PC-9 (cell line): Measurements from ENCODE around the gene ITPKC. TPM values are rescaled to one million over a fixed set of nuclear protein-coding genes. Genes with fewer than 3 reads are reported as not detected.

ENCODE experiments used
- BruUV-seq: library from RNA; stranded (reverse); fragments of 400-500 nt; replicated peaks from 2 replicates; lab custom pipeline; 2021; lab: Mats Ljungman, UMichigan
- CTCF ChIA-PET: fragments of 300-600 bp; sonication (Branson Sonifier 250); formaldehyde crosslinking; loops from one replicate; lab custom pipeline; 2022; ENCODE audit warnings: antibody characterized with exemption; lab: Charles Lee
- POLR2A ChIA-PET: fragments of 300-600 bp; sonication (Branson Sonifier 250); formaldehyde crosslinking; loops from one replicate; lab custom pipeline; 2022; ENCODE audit warnings: antibody characterized with exemption; ENCODE audit not compliant: unreplicated experiment; lab: Charles Lee
- DNase-seq, 2 experiments: peaks; one replicate each; pipeline versions ENCODE4 v3.0.0 to v3.0.0-alpha.2; 2015 to 2022; ENCODE audit warnings: mixed read lengths in 1 of 2
- H2AFZ ChIP-seq: fragments of 200-600 bp; sonication (generic); 2 replicates; pipeline ENCODE4 v1.8.1; 2017; ENCODE audit warnings: antibody characterized with exemption
- H3F3A ChIP-seq: fragments of 200-600 bp; sonication (generic); 2 replicates; pipeline ENCODE4 v1.8.1; 2017; ENCODE audit warnings: antibody characterized with exemption, mild to moderate bottlenecking, low read depth; ENCODE audit not compliant: insufficient read depth
- H3K27ac ChIP-seq: fragments of 200-600 bp; sonication (generic); 2 replicates; pipeline ENCODE4 v1.6.1; 2016; ENCODE audit warnings: mixed run types
- H3K27me3 ChIP-seq: fragments of 200-600 bp; sonication (generic); 2 replicates; pipeline ENCODE4 v1.6.1; 2016; ENCODE audit warnings: low read depth, mixed run types; ENCODE audit not compliant: insufficient read depth
- H3K36me3 ChIP-seq: fragments of 200-600 bp; sonication (generic); 2 replicates; pipeline ENCODE4 v1.6.1; 2016; ENCODE audit warnings: low read depth, mixed run types
- H3K4me1 ChIP-seq: fragments of 200-600 bp; sonication (generic); replicated peaks from 2 replicates; pipeline ENCODE4 v1.6.1; 2016; ENCODE audit warnings: mixed run types; ENCODE audit not compliant: insufficient read depth
- H3K4me2 ChIP-seq: fragments of 200-600 bp; sonication (generic); 2 replicates; pipeline ENCODE4 v1.6.1; 2017; ENCODE audit warnings: mixed run types
- H3K4me3 ChIP-seq: fragments of 200-600 bp; sonication (generic); 2 replicates; pipeline ENCODE4 v1.6.1; 2016; ENCODE audit warnings: mixed run types
- H3K79me2 ChIP-seq: fragments of 200-600 bp; sonication (generic); 2 replicates; pipeline ENCODE4 v1.6.1; 2017; ENCODE audit warnings: low read depth, mixed run types
- H3K9me2 ChIP-seq: fragments of 200-600 bp; sonication (generic); 2 replicates; pipeline ENCODE4 v1.8.1; 2017; ENCODE audit warnings: mild to moderate bottlenecking; ENCODE audit not compliant: insufficient read depth
- H3K9me3 ChIP-seq: fragments of 200-600 bp; sonication (generic); 2 replicates; pipeline ENCODE4 v1.8.1; 2016; ENCODE audit warnings: low read depth; ENCODE audit not compliant: insufficient read depth
- H4K20me1 ChIP-seq: fragments of 200-600 bp; sonication (generic); 2 replicates; pipeline ENCODE4 v1.8.1; 2017; ENCODE audit not compliant: insufficient read depth
- EZH2 ChIP-seq: fragments of 200-600 bp; sonication (generic); IDR thresholded peaks from 2 replicates; pipeline ENCODE4 v1.8.0; 2017; ENCODE audit warnings: antibody characterized with exemption, low read depth
- intact Hi-C: fragments of 100-400 bp; cut with micrococcal nuclease; formaldehyde crosslinking; loops from one replicate; pipeline ENCODE4 v1.10.0; 2022; ENCODE audit not compliant: unreplicated experiment
- total RNA-seq: library from RNA; stranded (reverse); gene quantifications from 2 replicates; pipeline ENCODE4 v1.2.3, GENCODE V29; 2021
- TF ChIP-seq, protein P1 (sequence below): fragments of 200-600 bp; sonication (generic); conservative IDR thresholded peaks from 2 replicates; pipeline ENCODE4 v1.6.1; 2017; ENCODE audit warnings: mixed run types, antibody characterized with exemption, mild to moderate bottlenecking, moderate library complexity

The ITPKC gene
- total RNA-seq, 1 experiment from 2014 or later, result 17.6 TPM

DNA sequence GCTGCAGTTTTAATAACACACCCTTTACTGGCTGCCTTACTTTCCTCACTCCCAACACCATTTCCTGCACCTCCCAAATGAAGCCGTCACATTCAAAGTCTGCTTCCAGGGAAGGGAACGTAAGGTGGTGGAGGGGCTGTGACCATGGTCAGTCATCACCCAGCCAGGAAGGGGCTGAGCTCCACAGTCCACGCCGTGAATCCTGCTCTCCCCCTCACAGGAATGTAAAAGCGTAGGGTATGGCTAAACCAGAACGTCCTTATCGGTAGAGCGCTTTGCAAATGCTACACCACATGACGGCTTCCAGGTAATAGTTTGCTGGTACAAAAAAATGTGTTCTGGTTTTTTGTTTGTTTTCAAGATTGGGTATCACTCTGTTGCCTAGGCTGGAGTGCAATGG, 33.5 kb upstream of the ITPKC start:
- Histone ChIP-seq H3K36me3 (0 out of 2 replicates have a peak, but pooled peaks cover 3% of the 10 kb centered on the region), H2AFZ (no peak overlapping the region), H3K4me3 (no peak overlapping the region), H3K9me2 (no peaks in the 10 kb centered on the region), H3K79me2 (no peaks in the 10 kb centered on the region), H3F3A (peaks cover 1% of the 10 kb centered on the region; the same call in 1 of the 2 replicates), H3K27me3 (no peaks in the 10 kb centered on the region), H3K27ac (no peak overlapping the region), H3K4me1 (no peaks in the 10 kb centered on the region), H3K4me2 (no peak overlapping the region), H3K9me3 (no peaks in the 10 kb centered on the region), H4K20me1 (no peaks in the 10 kb centered on the region)
- no peak for DNase-seq
- ChIA-PET POLR2A (no interaction called here), CTCF (no interaction called here)
- intact Hi-C loops, result no loop called here
- TF ChIP-seq, protein P1, sequence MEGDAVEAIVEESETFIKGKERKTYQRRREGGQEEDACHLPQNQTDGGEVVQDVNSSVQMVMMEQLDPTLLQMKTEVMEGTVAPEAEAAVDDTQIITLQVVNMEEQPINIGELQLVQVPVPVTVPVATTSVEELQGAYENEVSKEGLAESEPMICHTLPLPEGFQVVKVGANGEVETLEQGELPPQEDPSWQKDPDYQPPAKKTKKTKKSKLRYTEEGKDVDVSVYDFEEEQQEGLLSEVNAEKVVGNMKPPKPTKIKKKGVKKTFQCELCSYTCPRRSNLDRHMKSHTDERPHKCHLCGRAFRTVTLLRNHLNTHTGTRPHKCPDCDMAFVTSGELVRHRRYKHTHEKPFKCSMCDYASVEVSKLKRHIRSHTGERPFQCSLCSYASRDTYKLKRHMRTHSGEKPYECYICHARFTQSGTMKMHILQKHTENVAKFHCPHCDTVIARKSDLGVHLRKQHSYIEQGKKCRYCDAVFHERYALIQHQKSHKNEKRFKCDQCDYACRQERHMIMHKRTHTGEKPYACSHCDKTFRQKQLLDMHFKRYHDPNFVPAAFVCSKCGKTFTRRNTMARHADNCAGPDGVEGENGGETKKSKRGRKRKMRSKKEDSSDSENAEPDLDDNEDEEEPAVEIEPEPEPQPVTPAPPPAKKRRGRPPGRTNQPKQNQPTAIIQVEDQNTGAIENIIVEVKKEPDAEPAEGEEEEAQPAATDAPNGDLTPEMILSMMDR, result no peak
- TF ChIP-seq EZH2, result no peak
- no TSS peak for BruUV-seq

DNA sequence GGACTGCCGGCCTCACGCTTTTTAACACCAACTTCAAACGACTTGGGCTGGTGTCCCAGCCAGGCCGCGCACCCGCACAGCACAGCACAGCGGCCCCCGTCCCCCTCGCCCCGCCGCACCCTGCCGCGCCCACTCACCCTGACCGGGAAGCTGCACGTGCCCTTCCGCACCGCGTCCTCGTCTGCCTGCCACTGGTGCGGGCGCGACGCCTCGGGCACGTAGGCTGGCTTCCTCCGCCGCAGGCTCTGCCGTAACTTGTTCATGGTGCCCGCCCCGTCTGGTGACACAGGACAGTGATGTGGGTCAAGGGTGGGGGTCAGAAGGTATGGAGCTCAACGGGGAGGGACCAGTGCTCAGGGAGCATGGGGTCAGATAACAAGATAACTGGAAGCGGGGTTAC, 32.6 kb upstream of the ITPKC start:
- Histone ChIP-seq H3K79me2 (peaks cover 3% of the 10 kb centered on the region; the same call in 1 of the 2 replicates), H3K4me3 (no peak overlapping the region), H3K4me1 (peaks cover 3% of the 10 kb centered on the region), H3K27me3 (no peaks in the 10 kb centered on the region), H2AFZ (no peak overlapping the region), H3K9me2 (no peaks in the 10 kb centered on the region), H4K20me1 (no peaks in the 10 kb centered on the region), H3K27ac (no peak overlapping the region), H3K4me2 (no peak overlapping the region), H3K9me3 (no peaks in the 10 kb centered on the region), H3F3A (peaks cover 7% of the 10 kb centered on the region; the same call in 1 of the 2 replicates), H3K36me3 (0 out of 2 replicates have a peak, but pooled peaks cover 3% of the 10 kb centered on the region)
- intact Hi-C loops, result no loop called here
- TF ChIP-seq, protein P1, result no peak
- no peak for TF ChIP-seq EZH2
- CTCF ChIA-PET, result no interaction called here
- DNase-seq, result no peak
- BruUV-seq, result no TSS peak
- POLR2A ChIA-PET, result no interaction called here

DNA sequence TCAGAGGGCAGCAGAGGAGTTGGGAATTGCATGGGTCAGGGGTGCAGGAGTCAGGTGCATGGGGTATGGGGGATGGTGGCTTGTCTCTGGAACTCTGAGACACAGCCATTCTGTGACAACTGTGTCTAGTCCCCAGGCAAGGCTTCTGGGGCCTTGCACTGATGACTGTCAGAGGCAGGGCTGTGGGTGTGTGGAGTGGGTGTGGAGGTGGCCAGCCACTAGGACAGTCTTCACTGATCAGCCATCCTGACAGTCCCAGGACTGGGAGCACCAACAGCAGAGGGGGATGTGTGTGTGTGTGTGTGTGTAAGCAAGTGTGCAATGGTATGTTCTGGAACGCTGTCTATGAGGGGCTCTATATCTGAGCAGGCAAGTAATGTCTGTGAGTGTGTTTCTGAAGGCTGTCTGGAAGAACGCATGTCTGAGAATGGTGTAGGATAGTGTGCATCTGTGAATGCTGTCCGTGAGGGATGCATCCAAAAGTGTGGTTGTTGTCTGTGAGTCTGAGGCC, 31.8 kb upstream of the ITPKC start:
- H4K20me1 ChIP-seq, result no peaks in the 10 kb centered on the region
- peaks cover 11% of the 10 kb centered on the region for H3K4me1 ChIP-seq
- no peak for DNase-seq
- no peak overlapping the region for H3K4me2 ChIP-seq
- H3K36me3 ChIP-seq, result no peaks in the 10 kb centered on the region
- TF ChIP-seq, protein P1, result no peak
- TF ChIP-seq EZH2, result no peak
- ChIA-PET POLR2A (no interaction called here), CTCF (no interaction called here)
- H3K27me3 ChIP-seq, result no peaks in the 10 kb centered on the region
- no peaks in the 10 kb centered on the region for H3K9me3 ChIP-seq
- no peaks in the 10 kb centered on the region for H3K9me2 ChIP-seq
- H3F3A ChIP-seq, result peaks cover 7% of the 10 kb centered on the region; the same call in 1 of the 2 replicates
- no peak overlapping the region for H2AFZ ChIP-seq
- no peak overlapping the region for H3K4me3 ChIP-seq
- no TSS peak for BruUV-seq
- H3K27ac ChIP-seq, result no peak overlapping the region
- intact Hi-C loops, result no loop called here
- H3K79me2 ChIP-seq, result peaks cover 9% of the 10 kb centered on the region
